Breast epithelium (tissue), 4 donors: Measurements from ENCODE around the gene RRM1. TPM values are rescaled to one million over a fixed set of nuclear protein-coding genes. Genes with fewer than 3 reads are reported as not detected.
"Not testable (repeated sequence)": the region's sequence is repeated elsewhere in the genome, so short reads cannot be mapped to it uniquely, and the experiment has no call there.

Source experiments
- DNase-seq, 2 donors: peaks; one replicate each; pipeline ENCODE4 v3.0.0-alpha.2; 2019; ENCODE audit warnings: low spot score in 2 of 2
- H3K27ac ChIP-seq, 2 donors: fragments of 200-600 bp; sonication (generic) in 1 of 2; one replicate each; pipeline ENCODE4 v1.5.1; 2016 to 2019; ENCODE audit warnings: mild to moderate bottlenecking in 1 of 2
- H3K27me3 ChIP-seq, 2 donors: fragments of 200-600 bp; sonication (generic) in 1 of 2; one replicate each; pipeline versions ENCODE4 v1.5.1 to v1.6.0; 2017 to 2019; ENCODE audit warnings: control low read depth in 1 of 2, mild to moderate bottlenecking in 1 of 2
- H3K36me3 ChIP-seq: fragments of 200-600 bp; one replicate; pipeline ENCODE4 v1.5.1; 2019
- H3K4me1 ChIP-seq, 2 donors: fragments of 200-600 bp; sonication (generic); one replicate each; pipeline ENCODE4 v1.5.1; 2016 to 2019; ENCODE audit warnings: control low read depth in 1 of 2
- H3K4me3 ChIP-seq, 3 donors: fragments of 200-600 bp; sonication (generic); 1 replicate in 2 of 3; 2 replicates in 1 of 3; pipeline ENCODE4 v1.5.1; 2016 to 2019; ENCODE audit warnings: mild to moderate bottlenecking in 3 of 3, moderate library complexity in 2 of 3
- H3K9me3 ChIP-seq, 2 donors: fragments of 200-600 bp; sonication (generic) in 1 of 2; one replicate each; pipeline ENCODE4 v1.5.1; 2016 to 2019; ENCODE audit warnings: control low read depth in 1 of 2
- CTCF ChIP-seq, 3 donors: fragments of 450-650 bp; IDR thresholded peaks; one replicate each; pipeline ENCODE4 v1.5.1; 2016 to 2017; ENCODE audit warnings: antibody characterized with exemption in 3 of 3, mild to moderate bottlenecking in 3 of 3, moderate library complexity in 3 of 3
- POLR2A ChIP-seq: fragments of 450-650 bp; IDR thresholded peaks from one replicate; pipeline ENCODE4 v1.6.1; 2016; ENCODE audit warnings: antibody characterized with exemption, mild to moderate bottlenecking, moderate library complexity
- POLR2AphosphoS5 ChIP-seq, 3 donors: sonication (generic); formaldehyde crosslinking; IDR thresholded peaks; one replicate each; pipeline ENCODE4 v1.6.1; 2017; ENCODE audit warnings: antibody characterized with exemption in 3 of 3
- intact Hi-C: fragments of 100-400 bp; cut with DNase I; formaldehyde crosslinking; loops from one replicate; pipeline ENCODE4 v1.15.1; 2023; ENCODE audit warnings: low total_unique reads
- total RNA-seq, 3 donors: library from RNA; depleted of rRNA; stranded (reverse); fragments of >200 nt; gene quantifications; one replicate each; pipeline ENCODE4 v1.1.0, GENCODE V29; 2016

RRM1 gene
- total RNA-seq, 3 donors from 2014 or later: 35.7 to 52.0 (median 52.0) TPM

- intact Hi-C loops: no loop called here
- peaks cover 9% of the 10 kb centered on the region for H3K36me3 ChIP-seq
- no peak for DNase-seq
Observed at GRCh38 chr11:4118107-4118506, 23.5 kb downstream of the RRM1 start.

GRCh38 chr11:4123218-4123617 is 28.6 kb downstream of the RRM1 start:
- Histone ChIP-seq H3K36me3 (peaks cover 15% of the 10 kb centered on the region), H3K9me3 (no peaks in the 10 kb centered on the region), H3K4me1 (no peaks in the 10 kb centered on the region), H3K27ac (no peak overlapping the region), H3K4me3 (no peak overlapping the region), H3K27me3 (no peaks in the 10 kb centered on the region)
- intact Hi-C loops: no loop called here
- TF ChIP-seq CTCF (IDR thresholded peaks at IDR 0.05) (no peak), POLR2AphosphoS5 (IDR thresholded peaks at IDR 0.05) (no peak), POLR2A (no peak)
- no peak for DNase-seq

More at GRCh38 chr11:4118107-4118506, 23.5 kb downstream of the RRM1 start:
- Histone ChIP-seq H3K9me3 (no peaks in the 10 kb centered on the region), H3K4me1 (no peaks in the 10 kb centered on the region), H3K27ac (no peak overlapping the region), H3K27me3 (no peaks in the 10 kb centered on the region), H3K4me3 (no peak overlapping the region)
- no peak for TF ChIP-seq POLR2A
- TF ChIP-seq CTCF (IDR thresholded peaks at IDR 0.05): no peak
- no peak for TF ChIP-seq POLR2AphosphoS5 (IDR thresholded peaks at IDR 0.05)

DNA sequence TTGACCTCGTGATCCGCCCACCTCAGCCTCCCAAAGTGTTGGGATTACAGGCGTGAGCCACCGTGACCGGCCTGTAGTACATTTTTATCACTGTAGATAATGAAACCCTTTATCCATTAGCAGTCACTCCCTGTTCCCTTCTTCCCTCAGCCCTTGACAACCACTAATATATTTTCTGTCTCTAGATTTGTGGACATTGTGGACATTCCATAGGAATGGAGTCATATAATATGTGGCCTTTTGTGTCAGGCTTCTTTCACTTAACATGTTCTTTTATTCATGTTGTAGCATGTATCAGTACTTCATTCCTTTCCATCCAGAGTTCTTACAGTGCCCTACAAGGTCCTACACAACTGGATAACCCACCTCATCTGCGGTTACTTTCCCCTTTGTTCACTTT is 30.5 kb downstream of the RRM1 start:
- no peak overlapping the region for H3K4me3 ChIP-seq
- H3K9me3 ChIP-seq: no peaks in the 10 kb centered on the region
- intact Hi-C loops: no loop called here
- H3K4me1 ChIP-seq: no peaks in the 10 kb centered on the region
- no peaks in the 10 kb centered on the region for H3K27me3 ChIP-seq
- H3K27ac ChIP-seq: no peak overlapping the region
- no peak for DNase-seq
- H3K36me3 ChIP-seq: peaks cover 15% of the 10 kb centered on the region
- TF ChIP-seq POLR2AphosphoS5 (IDR thresholded peaks at IDR 0.05) (no peak), POLR2A (no peak), CTCF (IDR thresholded peaks at IDR 0.05) (no peak)

- peaks cover 6% of the 10 kb centered on the region for H3K36me3 ChIP-seq
- intact Hi-C loops: no loop called here
Observed at GRCh38 chr11:4127357-4127756, 32.8 kb downstream of the RRM1 start.

DNA sequence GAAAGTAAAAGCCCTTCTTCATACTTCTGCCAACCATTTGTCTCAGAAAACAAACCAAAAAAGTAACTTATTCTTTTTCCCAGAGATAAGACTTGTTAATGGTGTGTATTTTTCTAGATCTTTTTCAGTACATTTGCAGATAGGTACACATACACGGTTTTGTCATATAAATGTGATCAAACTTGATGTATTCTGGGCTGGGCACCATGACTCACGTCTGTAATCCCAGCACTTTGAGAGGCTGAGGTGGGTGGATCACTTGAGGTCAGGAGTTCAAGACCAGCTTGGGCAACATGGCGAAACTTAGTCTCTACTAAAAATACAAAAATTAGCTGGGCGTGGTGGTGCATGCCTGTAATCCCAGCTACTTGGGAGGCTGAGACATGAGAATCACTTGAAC is 35.6 kb downstream of the RRM1 start:
- H3K9me3 ChIP-seq, H3K27me3 ChIP-seq, H3K4me3 ChIP-seq, H3K4me1 ChIP-seq, DNase-seq, H3K36me3 ChIP-seq, H3K27ac ChIP-seq, intact Hi-C loops: not testable (repeated sequence)

More at GRCh38 chr11:4127357-4127756, 32.8 kb downstream of the RRM1 start:
- H3K27ac ChIP-seq: no peak overlapping the region
- DNase-seq: no peak
- no peaks in the 10 kb centered on the region for H3K4me1 ChIP-seq
- no peaks in the 10 kb centered on the region for H3K9me3 ChIP-seq
- H3K27me3 ChIP-seq: no peaks in the 10 kb centered on the region
- TF ChIP-seq CTCF (IDR thresholded peaks at IDR 0.05) (no peak), POLR2AphosphoS5 (IDR thresholded peaks at IDR 0.05) (no peak), POLR2A (no peak)
- no peak overlapping the region for H3K4me3 ChIP-seq

- Histone ChIP-seq H3K27me3 (no peaks in the 10 kb centered on the region), H3K4me3 (no peak overlapping the region), H3K36me3 (peaks cover 6% of the 10 kb centered on the region), H3K4me1 (no peaks in the 10 kb centered on the region), H3K27ac (no peak overlapping the region), H3K9me3 (peaks cover 0 to 7% of the 10 kb centered on the region in 2 donors)
- DNase-seq: no peak
- TF ChIP-seq POLR2A (no peak), CTCF (IDR thresholded peaks at IDR 0.05) (no peak), POLR2AphosphoS5 (IDR thresholded peaks at IDR 0.05) (no peak)
- intact Hi-C loops: no loop called here
Observed at GRCh38 chr11:4134806-4135205, 40.2 kb downstream of the RRM1 start.
